ENCODE data around the gene SPECC1.

DNA sequence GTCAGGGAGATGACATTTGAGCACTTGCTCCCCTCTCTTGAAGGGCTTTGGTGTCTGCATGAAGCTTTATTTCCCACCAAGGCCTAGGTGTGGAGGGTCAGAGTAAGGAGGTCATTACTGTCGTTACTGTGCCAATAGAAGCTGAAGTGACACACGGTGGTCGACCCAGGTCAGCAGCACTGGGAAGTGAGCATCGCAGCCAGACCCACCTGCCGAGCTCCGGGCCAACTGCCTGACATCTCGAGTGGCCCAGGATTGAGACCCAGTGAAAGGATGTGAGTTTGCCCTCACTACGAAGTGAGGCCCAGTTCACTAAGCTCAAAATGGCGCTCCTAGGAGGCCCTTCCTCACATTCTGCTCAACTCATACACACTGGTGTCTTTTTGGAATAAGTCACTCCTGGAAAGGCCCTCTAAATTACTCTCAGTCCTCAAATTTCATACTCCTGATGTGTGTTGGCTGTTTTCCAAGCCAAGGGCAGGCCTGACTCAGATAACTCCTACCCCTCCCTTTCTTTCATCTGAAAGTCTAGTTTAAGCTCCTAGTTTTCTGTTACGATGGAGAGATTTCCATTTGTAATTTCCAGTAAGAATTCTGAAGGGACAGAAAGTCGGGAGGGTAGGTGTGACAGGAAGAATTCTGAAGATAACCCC is 257.8 kb downstream of the SPECC1 start:
- TF ChIP-seq, protein P1, sequence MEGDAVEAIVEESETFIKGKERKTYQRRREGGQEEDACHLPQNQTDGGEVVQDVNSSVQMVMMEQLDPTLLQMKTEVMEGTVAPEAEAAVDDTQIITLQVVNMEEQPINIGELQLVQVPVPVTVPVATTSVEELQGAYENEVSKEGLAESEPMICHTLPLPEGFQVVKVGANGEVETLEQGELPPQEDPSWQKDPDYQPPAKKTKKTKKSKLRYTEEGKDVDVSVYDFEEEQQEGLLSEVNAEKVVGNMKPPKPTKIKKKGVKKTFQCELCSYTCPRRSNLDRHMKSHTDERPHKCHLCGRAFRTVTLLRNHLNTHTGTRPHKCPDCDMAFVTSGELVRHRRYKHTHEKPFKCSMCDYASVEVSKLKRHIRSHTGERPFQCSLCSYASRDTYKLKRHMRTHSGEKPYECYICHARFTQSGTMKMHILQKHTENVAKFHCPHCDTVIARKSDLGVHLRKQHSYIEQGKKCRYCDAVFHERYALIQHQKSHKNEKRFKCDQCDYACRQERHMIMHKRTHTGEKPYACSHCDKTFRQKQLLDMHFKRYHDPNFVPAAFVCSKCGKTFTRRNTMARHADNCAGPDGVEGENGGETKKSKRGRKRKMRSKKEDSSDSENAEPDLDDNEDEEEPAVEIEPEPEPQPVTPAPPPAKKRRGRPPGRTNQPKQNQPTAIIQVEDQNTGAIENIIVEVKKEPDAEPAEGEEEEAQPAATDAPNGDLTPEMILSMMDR (conservative IDR thresholded peaks at IDR 0.05; ENCODE audit: low read depth, low read length): no peak
- no peak for TF ChIP-seq EZH2phosphoT487 (IDR thresholded peaks at IDR 0.05; ENCODE audit: borderline replicate concordance, low read length)

All from PC-3 (cell line).